Measurements from ENCODE around the gene APLP1.
"Not testable (repeated sequence)": the region's sequence is repeated elsewhere in the genome, so short reads cannot be mapped to it uniquely, and the experiment has no call there.

Gene APLP1

DNA sequence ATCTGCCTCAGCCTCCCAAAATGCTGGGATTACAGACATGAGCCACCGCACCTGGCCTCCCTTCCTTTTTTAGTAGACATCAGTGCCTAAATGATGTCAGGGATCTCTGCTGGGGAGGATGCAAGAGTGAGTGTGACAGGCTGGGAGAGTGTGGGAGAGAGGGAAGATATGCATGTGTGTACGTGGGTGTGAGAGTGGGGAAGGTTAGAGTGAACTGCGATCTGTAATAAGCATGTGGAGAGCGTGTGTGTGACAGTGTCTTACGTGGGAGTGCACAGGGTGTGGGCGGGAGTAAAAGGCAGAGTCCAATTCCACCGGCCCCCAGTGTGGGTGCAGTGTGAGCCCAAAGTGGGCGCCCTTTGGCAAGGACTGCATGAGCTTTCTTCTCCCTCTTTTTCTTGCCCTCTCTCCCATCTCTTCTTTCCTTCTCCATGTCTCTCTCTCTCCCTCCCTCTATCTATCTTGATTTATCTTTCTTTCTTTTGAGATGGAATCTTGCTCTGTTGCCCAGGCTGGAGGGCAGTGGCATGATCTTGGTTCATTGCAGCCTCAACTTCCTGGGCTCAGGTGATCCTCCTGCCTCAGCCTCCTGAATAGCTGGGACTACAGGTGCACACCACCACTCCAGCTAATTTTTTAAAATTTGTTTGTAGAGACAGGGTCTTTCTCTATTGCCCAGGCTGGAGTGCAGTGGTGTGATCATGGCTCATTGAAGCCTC is 15.2 kb upstream of the APLP1 start:
- no peak for DNase-seq

DNA sequence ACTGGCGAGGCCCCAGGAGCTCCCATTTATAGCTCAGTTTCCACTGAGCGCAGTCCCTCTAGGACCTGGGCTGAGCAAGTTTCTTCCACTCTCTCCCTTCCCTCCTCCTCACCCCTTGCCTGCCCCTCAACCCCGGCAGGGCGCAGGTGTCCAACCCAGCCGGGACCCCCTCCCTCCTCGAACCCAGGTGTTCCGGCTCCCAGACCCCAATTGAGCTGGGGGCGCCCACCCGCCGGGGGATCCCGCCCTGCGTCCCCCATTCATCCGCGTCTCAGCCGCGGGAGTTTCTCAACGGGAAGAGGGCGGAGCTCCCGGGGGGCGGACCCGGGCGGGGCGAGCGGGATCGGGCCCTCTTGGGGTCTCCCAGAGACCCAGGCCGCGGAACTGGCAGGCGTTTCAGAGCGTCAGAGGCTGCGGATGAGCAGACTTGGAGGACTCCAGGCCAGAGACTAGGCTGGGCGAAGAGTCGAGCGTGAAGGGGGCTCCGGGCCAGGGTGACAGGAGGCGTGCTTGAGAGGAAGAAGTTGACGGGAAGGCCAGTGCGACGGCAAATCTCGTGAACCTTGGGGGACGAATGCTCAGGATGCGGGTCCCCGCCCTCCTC is 11.7 kb upstream of the APLP1 start, which contains the start of gene KIRREL2:
Gene KIRREL2 (plus strand): TSS at position 366 of the 604 bp plus-strand sequence. CDS start 209 bp downstream, at position 575.
- DNase-seq, result peak; percentile 20

DNA sequence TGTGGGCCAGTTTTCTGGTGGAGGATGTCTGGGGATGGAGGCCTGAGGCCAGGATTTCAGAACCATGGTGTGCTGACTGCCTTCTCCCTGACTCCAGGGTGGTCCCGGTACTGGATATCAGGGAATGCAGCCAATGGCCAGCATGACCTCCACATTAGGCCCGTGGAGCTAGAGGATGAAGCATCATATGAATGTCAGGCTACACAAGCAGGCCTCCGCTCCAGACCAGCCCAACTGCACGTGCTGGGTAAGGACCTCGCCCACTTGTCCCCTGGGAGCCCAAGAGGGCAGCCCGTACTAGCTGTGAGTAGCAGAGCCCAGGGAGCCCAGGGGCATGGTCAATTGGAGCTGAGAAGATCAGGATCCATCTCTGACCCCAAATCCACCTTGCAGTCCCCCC is 10.1 kb upstream of the APLP1 start:
- no peak for DNase-seq

DNA sequence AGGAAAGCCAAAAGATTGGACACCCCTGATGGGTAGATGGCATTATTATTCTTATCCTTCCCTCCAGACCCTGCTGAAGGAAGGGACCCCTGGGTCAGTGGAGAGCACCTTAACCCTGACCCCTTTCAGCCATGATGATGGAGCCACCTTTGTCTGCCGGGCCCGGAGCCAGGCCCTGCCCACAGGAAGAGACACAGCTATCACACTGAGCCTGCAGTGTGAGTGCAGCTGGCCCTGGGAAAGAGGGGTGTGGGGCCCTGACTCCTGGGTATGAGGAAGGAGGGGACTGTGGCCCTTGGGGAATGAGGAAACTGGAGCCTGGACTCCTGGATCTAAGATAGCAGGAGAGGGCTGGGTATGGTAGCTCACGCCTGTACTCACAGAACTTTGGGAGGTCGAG is 9.0 kb upstream of the APLP1 start:
- DNase-seq, result no peak

DNA sequence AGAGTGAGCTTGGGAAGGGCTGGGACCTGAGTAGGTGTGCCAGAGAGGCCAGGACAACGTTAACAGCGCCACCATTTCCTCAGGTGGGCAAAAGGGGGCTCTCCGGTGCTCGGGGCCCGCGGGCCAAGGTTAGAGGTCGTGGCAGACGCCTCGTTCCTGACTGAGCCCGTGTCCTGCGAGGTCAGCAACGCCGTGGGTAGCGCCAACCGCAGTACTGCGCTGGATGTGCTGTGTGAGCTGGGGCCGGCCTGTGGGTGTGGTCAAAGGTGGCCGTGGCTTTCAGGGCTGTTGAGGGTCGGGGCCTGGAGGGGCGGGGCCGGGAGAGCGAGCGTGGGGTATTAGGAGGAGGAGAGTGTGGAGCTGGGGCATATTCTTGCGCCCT is 7.9 kb upstream of the APLP1 start:
- no peak for DNase-seq

DNA sequence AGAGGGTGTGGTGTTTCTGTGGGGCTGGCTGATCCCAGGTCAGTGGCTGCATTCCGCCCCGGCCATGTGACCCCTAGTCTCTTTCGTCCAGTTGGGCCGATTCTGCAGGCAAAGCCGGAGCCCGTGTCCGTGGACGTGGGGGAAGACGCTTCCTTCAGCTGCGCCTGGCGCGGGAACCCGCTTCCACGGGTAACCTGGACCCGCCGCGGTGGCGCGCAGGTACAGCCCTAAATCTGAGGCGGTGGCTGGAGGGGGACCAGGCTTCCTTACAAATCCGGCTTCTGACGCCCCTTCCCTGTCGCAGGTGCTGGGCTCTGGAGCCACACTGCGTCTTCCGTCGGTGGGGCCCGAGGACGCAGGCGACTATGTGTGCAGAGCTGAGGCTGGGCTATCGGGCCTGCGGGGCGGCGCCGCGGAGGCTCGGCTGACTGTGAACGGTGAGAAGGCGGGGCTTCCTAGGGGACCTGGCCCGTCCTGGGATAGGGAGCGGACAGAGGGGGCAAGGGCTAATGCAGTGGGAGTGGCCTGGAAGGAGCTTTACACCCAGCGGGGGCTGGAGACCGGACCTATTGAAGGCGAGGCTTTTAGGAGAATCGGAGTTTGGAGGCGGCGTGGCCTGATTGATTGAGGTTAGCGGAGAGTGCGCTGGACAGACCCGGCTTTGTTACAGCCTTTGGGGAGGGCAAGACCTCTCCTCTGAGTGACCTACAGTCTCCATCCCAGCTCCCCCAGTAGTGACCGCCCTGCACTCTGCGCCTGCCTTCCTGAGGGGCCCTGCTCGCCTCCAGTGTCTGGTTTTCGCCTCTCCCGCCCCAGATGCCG is 7.3 kb upstream of the APLP1 start:
- DNase-seq, result no peak

DNA sequence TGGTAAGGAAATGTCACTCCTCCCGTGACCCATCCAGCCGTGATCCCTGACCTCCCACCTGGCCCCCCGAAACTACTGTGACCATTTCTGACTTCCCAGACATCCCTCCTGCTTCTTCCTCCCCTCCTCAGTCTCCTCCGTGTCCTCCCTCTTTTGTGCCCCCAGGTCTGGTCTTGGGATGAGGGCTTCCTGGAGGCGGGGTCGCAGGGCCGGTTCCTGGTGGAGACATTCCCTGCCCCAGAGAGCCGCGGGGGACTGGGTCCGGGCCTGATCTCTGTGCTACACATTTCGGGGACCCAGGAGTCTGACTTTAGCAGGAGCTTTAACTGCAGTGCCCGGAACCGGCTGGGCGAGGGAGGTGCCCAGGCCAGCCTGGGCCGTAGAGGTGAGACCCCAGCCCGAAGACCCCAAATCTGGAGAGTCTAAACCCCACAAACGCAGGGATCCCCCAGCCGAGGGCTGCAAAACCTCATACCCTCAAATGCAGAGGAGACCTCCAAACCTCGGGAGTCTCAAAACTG is 6.7 kb upstream of the APLP1 start:
- DNase-seq, result no peak

DNA sequence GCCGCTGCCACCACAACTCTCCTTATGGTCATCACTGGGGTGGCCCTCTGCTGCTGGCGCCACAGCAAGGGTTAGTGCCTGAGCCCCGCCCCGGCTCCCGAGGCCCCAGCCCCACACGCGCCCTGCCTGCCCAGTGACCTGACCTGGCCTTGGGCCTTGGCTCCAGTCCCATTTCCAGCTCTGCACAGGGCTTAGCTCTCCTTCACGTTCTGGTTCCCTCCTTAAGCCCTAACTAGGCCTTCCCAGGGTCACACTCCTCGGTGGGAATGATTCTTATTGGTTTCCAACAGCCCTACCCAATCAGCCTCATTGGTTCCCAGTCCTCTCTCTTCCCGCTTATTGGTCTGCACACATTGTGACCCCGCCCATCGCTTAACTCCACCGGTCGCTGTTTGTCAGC is 5.8 kb upstream of the APLP1 start:
- no peak for DNase-seq

DNA sequence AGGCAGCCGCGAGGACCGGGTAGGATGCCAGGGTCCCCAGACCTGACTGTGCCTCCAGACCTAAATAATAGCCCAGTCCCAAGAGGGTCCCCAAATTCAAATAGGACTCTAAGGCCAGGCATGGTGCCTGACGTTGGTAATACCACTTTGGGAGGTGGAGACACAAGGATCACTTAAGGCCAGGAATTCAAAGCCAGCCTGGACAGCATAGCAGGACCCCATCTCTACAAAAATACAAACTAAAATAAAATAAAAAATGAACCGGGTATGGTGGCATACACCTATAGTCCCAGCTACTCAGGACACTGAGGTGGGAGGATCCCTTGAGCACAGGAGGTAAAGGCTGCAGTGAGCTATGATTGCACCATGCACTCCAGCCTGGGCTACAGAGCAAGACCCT is 5.4 kb upstream of the APLP1 start:
- no peak for DNase-seq

DNA sequence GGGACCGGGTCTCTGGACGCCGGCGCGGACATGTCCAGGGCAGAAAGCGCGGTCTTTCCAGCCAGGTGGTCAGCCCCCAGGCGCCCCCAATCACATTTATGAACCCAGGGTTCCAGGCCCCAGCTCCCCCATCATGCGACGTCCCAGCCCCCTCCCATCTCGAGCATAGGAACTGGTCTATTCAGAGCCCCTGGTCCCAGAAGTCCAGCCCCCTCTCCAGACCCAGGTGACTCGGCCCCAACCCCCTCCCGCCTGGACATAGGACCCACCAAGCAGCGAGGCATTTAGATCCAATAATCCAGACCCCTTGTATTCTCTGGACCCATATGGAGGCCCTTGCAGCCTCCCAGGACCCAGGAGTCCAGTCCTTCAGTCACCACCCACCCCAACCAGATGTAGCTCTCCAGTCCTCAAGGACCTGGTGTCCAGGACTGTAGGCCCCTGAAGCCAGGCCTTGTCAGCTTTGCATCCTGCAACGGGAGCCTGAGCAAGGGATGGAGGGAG is 501 bp downstream of the APLP1 start:
- DNase-seq, result no peak

DNA sequence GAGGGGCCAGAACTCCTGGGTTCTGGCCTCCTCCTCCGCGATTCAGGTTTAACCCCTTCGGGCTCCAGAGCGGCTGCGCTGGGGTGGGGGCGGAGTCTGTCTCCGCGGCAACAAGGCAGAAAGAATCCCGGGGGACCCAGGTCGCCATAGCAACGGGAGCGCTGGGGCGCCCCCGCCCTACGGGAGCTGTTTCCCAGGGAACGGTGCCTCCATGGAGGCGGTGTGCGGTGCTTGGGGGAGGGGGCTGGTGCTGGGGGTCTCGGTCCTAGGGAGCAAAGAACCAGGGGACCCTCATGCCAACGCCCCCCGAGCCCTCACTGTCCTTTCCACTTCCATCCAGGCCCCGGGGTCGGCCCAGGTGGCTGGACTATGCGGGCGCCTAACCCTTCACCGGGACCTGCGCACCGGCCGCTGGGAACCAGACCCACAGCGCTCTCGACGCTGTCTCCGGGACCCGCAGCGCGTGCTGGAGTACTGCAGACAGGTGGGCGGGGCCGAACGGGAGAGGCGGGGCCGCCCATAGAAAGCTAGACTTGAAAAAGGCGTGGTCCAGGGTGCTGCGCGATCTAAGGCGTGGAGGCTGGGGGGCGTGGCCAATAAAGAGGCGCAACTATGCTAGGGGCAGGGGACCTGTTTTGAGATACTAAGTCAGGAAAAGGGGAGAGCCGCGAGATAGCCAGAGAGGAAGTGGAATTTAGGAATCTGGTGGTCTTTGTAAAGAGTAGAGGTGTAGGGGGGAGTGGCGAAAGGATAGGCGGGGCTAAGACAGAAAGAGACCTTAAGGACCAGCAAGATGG is 1.2 kb downstream of the APLP1 start:
- peak; percentile 86 for DNase-seq

DNA sequence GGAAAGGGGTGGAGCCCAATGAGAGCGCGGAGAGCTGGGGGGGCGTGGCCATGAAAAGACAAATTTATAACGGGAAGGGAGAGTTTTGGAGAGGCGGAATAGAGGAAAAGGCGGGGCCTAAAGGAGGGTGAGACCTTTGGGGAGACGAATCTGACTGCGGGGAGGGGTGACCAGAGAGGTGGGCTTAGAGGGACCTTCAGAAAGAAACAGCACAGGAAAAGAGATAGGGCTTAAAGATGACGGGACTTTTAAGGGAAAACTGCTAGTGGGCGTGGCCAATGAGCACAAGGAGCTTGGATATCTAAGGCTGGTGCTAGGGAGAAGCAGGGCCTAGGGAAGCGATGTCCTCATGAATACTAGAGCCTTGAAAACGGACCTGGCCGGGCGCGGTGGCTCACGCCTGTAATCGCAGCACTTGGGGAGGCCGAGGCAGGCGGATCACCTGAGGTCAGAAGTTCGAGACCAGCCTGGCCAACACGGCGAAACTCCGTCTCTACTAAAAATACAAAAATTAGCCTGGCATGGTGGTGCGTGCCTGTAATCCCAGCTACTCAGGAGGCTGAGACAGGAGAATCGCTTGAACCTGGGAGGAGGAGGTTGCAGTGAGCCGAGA is 1.9 kb downstream of the APLP1 start:
- not testable (repeated sequence) for DNase-seq

DNA sequence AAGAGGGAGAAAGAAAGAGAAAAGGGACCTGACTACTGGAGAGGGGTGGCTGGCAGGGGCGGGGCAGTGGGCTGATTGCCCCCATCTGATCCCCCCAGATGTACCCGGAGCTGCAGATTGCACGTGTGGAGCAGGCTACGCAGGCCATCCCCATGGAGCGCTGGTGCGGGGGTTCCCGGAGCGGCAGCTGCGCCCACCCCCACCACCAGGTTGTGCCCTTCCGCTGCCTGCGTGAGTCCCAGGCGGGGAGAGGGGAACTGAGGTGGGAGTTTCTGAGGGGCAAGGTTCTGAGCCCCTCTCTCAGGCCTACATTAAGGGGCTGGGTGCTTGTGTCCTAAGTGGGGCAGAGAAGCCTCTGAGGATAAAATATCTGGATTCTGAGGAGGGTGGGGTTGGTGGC is 2.4 kb downstream of the APLP1 start:
- DNase-seq, result no peak

DNA sequence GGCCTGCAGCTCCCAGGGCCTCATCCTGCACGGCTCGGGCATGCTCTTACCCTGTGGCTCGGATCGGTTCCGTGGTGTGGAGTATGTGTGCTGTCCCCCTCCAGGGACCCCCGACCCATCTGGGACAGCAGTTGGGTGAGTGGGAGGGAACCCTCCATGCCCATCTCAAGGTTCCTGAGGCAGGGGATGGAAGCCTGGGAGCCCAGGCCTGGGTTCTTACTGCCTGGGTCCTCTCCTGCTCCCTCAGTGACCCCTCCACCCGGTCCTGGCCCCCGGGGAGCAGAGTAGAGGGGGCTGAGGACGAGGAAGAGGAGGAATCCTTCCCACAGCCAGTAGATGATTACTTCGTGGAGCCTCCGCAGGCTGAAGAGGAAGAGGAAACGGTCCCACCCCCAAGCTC is 3.2 kb downstream of the APLP1 start:
- DNase-seq, result no peak

DNA sequence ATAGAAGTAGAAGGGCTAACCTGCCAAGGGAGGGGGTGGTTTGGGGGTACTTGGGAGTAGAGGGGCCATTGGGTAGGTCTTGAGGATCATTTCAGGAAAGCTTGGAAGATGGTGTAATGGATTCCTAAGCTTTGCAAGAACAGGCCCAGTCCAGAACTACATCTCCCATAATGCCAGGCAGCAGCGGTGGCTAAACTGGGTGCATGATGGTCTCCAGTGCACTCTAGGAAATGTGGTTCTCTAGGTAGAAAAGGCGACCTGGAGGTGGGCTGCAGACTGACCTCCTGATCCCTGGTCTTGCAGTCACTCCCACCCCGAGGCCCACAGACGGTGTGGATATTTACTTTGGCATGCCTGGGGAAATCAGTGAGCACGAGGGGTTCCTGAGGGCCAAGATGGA is 3.8 kb downstream of the APLP1 start:
- DNase-seq, result no peak

DNA sequence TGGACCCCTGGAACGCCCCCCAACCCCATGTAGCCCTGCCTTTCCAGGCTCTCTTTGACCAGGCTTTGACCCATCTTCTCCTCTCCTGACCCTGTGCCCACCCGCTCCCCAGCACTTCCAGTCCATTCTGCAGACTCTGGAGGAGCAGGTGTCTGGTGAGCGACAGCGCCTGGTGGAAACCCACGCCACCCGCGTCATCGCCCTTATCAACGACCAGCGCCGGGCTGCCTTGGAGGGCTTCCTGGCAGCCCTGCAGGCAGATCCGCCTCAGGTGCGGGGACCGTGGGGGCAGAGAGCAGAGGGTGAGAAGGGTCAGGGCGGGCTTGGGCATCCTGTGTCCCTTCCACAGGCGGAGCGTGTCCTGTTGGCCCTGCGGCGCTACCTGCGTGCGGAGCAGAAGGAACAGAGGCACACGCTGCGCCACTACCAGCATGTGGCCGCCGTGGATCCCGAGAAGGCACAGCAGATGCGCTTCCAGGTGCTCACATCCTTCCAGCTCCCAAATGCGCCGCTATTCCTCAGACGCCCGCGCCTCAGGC is 6.1 kb downstream of the APLP1 start:
- no peak for DNase-seq

DNA sequence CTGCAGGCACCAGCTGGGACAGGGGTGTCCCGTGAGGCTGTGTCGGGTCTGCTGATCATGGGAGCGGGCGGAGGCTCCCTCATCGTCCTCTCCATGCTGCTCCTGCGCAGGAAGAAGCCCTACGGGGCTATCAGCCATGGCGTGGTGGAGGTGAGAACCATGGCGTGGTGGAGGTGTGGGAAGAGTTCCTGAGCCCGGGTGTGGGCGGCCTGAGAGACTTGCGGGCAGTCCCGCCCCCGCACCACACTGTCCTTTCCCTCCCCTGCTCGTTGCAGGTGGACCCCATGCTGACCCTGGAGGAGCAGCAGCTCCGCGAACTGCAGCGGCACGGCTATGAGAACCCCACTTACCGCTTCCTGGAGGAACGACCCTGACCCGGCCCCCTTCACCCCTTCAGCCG is 10.7 kb downstream of the APLP1 start:
- DNase-seq, result no peak

DNA sequence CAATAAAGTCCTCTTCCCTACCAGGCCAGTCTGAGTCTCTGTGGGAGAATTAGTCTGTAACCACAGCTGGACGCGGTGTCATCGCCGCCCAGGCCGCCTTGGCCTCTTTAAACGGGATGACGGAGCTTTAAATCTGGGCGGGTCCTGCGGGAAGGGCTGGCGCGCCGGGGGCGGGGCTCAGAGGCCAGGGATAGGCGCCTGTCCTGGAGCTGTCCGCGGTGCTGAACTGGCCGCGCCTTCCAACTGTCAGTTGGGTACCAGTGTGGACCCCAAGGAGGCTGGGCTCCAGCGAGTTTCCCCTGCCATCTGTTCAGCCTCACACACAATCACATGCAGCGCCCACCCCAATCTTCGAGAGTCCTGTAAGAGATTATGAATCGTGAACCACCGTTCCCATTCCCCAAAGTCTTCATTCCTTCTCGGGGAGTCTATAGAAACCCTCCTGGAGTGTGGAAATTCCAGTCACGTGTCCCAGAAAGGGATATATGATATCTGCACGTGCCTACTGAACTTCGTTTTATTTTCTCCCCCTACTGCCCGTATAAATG is 11.5 kb downstream of the APLP1 start:
- peak; percentile 77 for DNase-seq

DNA sequence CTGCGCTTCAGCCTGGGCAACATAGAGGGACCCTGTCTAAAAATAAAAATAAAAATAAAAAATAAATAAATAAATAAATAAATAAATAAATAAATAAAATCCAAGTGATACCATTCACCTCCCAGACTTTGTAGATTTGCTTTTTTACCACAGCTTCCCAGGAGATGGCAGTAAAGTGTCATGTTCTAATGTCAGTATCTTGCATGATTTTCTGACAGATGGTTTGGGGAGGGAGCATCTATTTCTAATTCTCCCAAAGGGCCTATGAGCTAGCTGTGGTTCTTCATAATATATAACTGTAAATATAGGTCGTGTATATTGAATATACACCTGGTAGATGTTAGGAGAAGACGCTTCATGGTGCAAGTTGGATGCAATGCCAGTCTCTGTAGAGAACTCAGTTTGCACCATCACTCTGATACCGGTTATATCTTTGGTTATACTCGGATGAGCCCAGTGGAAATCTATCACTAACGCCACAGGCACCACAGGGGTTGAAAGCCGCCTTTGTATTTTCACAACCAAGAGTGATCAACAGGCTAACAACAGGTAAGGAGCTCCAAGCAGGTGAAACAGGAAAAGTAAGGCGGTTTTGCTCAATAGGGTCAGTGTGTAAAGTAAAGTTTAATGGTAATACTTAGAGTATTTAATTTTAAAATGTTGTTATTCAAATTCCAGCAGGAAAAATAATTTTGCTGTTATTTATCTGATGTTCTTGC is 13.9 kb downstream of the APLP1 start:
- DNase-seq, result peak; percentile 83

DNA sequence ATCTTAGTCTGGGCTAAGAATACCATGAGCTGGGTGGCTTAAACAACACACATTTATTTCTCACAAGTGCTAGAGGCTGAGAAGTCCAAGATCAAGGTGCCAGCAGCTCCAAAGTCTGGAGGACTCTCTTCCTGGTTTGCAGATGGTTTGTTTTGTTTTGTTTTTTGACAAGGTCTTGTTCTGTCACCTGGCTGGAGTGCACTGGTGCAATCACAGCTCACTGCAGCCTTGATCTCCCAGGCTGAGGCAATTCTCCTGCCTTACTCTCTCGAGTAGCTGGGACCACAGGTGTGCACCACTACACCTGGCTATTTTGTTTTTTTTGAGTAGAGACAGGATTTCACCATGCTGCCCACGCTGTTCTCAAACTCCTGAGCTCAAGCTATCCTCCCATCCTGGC is 15.5 kb downstream of the APLP1 start:
- peak; percentile 46 for DNase-seq

DNA sequence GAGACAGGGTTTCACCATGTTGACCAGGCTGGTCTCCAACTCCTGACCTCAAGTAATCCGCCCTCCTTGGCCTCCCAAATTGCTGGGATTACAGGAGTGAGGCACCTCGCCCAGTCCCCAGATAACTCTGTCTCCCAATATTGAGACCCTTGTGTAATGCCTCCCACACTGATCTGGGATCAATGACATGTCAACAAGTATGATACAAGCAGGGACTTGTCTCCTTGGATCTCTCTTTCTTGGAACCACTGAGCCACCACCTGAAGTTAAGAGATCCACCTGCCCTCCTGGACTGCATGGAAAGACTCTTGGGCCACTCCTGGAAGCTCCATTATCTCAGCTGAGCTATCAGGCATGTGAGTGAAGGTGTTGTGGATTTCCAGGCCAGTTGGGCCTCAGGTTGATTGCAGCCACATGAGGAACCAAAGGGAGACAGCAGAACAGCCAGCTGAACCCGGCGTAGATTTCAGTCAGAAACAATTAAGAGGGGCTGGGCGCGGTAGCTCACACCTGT is 16.9 kb downstream of the APLP1 start:
- DNase-seq, result peak; percentile 34

Measured in CD4-positive, alpha-beta T cell treated with Interleukin-12 subunit alpha and Interleukin-12 subunit beta, for 1 hour (primary cell).